ENCODE results near the gene ST7. TPM values are rescaled to one million over a fixed set of nuclear protein-coding genes. Genes with fewer than 3 reads are reported as not detected.

The ST7 gene
- total and polyA plus RNA-seq, 2 donors (not counting 3 experiments of a cell fraction or from before 2014, with no cell fraction given): 18.6 to 24.9 TPM

DNA sequence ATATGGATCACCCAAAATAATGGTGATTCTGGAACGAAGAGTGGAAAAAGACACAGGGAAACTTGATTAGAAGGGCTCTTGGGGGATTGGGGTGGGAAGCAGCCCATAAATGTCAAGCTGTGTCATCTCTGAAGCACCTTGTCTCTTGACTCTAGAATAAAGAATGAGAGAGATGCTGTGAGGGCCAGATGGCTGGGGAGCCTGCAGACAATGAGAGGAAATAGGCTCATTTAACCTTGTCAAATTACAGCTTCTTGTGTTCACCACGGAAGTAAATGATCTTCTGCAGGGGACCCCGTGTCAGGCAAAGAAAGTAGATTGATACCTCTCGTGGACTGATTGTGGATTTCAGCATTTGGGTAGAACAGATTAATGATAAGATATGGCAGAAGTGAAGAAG, 159.3 kb downstream of the ST7 start:
- Histone ChIP-seq H3K9me3 (replicated peaks; ENCODE audit: control insufficient read depth, insufficient read depth, low read length) (no peaks in the 10 kb centered on the region), H3K79me2 (ENCODE audit: control insufficient read depth, insufficient read depth, low read length) (no peaks in the 10 kb centered on the region), H3K4me1 (ENCODE audit: control insufficient read depth, extremely low read depth, insufficient read depth, low read length) (peaks cover 12% of the 10 kb centered on the region), H3K27me3 (ENCODE audit: control insufficient read depth in 2 of 2, insufficient read depth in 2 of 2, low read length in 2 of 2) (no peaks in the 10 kb centered on the region), H3K9me1 (replicated peaks; ENCODE audit: control insufficient read depth, extremely low read depth, insufficient read depth, low read length) (no peaks in the 10 kb centered on the region), H2AFZ (ENCODE audit: low read depth, low read length) (no peak overlapping the region), H3K36me3 (ENCODE audit: control insufficient read depth in 2 of 2, extremely low read depth in 1 of 2, insufficient read depth in 2 of 2, low read length in 2 of 2) (no peaks in the 10 kb centered on the region), H3K27ac (ENCODE audit: insufficient read depth, low read depth, low read length) (no peak overlapping the region), H3K4me2 (ENCODE audit: insufficient read depth, low read length) (no peak overlapping the region), H3K9ac (replicated peaks; ENCODE audit: extremely low read depth, insufficient read depth, low read length) (no peak overlapping the region), H4K20me1 (replicated peaks; ENCODE audit: control insufficient read depth, extremely low read depth, insufficient read depth, low read length) (no peaks in the 10 kb centered on the region), H3K4me3 (replicated peaks in 1 of 3; ENCODE audit: insufficient read depth in 1 of 3, low read depth in 1 of 3, low read length in 3 of 3) (no peak overlapping the region)
- no TSS peak for BruUV-seq (replicated peaks)
- dilution Hi-C loops (cut with MboI; ENCODE audit: extremely low pct_ligation_motif_present, low sequenced_read_pairs) (no loop called here), intact Hi-C loops (cut with micrococcal nuclease) (no loop called here)
- CTCF ChIA-PET: interaction anchor here (1.0 kb wide), 1 partner anchor 124 kb away, joined by 6 read pairs; no protein-coding TSS in a partner anchor
- no peak for FAIRE-seq
- TF ChIP-seq POLR2A (IDR thresholded peaks at IDR 0.05; ENCODE audit: low read depth, low read length) (no peak), MYC (IDR thresholded peaks at IDR 0.05; ENCODE audit: low read depth, low read length) (no peak)
- DNase-seq (ENCODE audit: low read depth, low spot score): no peak
- POLR2A ChIA-PET: no interaction called here

DNA sequence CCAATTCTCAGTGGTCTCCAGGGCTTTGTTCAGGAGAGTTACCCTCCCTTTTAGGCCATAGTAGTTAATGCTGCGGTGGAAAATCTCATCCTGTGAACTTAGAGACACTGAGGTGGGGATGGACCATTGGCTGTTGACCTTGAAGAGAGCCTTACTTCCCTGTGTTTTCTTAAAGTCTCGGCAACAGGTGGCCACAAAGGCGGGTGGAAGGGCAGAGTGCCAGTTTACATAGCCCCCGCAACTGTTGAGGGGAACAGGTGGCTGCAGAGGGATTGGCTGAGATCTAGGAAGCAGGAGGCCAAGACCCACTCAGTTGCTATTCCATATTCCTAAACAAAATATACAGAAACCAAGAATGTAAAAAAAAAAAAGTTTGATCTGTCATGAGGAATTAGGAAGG, 160.6 kb downstream of the ST7 start:
- FAIRE-seq (no peak), DNase-seq (ENCODE audit: low read depth, low spot score) (no peak)
- CTCF ChIA-PET: interaction anchor here (1.4 to 2.2 kb wide), 3 partner anchors 14 to 129 kb away, joined by 7 to 13 read pairs (median 11); no protein-coding TSS in a partner anchor
- Histone ChIP-seq H3K4me2 (ENCODE audit: insufficient read depth, low read length) (no peak overlapping the region), H3K9me1 (replicated peaks; ENCODE audit: control insufficient read depth, extremely low read depth, insufficient read depth, low read length) (no peaks in the 10 kb centered on the region), H4K20me1 (replicated peaks; ENCODE audit: control insufficient read depth, extremely low read depth, insufficient read depth, low read length) (no peaks in the 10 kb centered on the region), H3K9me3 (replicated peaks; ENCODE audit: control insufficient read depth, insufficient read depth, low read length) (no peaks in the 10 kb centered on the region), H3K4me3 (replicated peaks in 1 of 3; ENCODE audit: insufficient read depth in 1 of 3, low read depth in 1 of 3, low read length in 3 of 3) (no peak overlapping the region), H3K9ac (replicated peaks; ENCODE audit: extremely low read depth, insufficient read depth, low read length) (no peak overlapping the region), H3K36me3 (ENCODE audit: control insufficient read depth in 2 of 2, extremely low read depth in 1 of 2, insufficient read depth in 2 of 2, low read length in 2 of 2) (no peaks in the 10 kb centered on the region), H3K27ac (ENCODE audit: insufficient read depth, low read depth, low read length) (no peak overlapping the region), H3K79me2 (ENCODE audit: control insufficient read depth, insufficient read depth, low read length) (no peaks in the 10 kb centered on the region), H3K4me1 (ENCODE audit: control insufficient read depth, extremely low read depth, insufficient read depth, low read length) (peaks cover 19% of the 10 kb centered on the region), H3K27me3 (ENCODE audit: control insufficient read depth in 2 of 2, insufficient read depth in 2 of 2, low read length in 2 of 2) (no peaks in the 10 kb centered on the region), H2AFZ (ENCODE audit: low read depth, low read length) (no peak overlapping the region)
- dilution Hi-C loops (cut with MboI; ENCODE audit: extremely low pct_ligation_motif_present, low sequenced_read_pairs) (no loop called here), intact Hi-C loops (cut with micrococcal nuclease) (no loop called here)
- BruUV-seq (replicated peaks): no TSS peak
- POLR2A ChIA-PET: no interaction called here
- TF ChIP-seq MAX (IDR thresholded peaks at IDR 0.05; ENCODE audit: insufficient read depth, insufficient read length) (no peak), FOS (IDR thresholded peaks at IDR 0.05; ENCODE audit: borderline replicate concordance, insufficient read depth, low read length) (no peak), GATA2 (IDR thresholded peaks at IDR 0.05; ENCODE audit: insufficient read depth, insufficient read length, low read depth, low read length) (no peak), EZH2 (IDR thresholded peaks at IDR 0.05; ENCODE audit: borderline replicate concordance, low read depth, low read length, severe bottlenecking) (no peak), JUN (IDR thresholded peaks at IDR 0.05; ENCODE audit: borderline replicate concordance, insufficient read depth, insufficient read length, low read depth) (no peak), MYC (IDR thresholded peaks at IDR 0.05; ENCODE audit: low read depth, low read length) (no peak), POLR2A (IDR thresholded peaks at IDR 0.05; ENCODE audit: low read depth, low read length) (no peak), POLR2AphosphoS5 (IDR thresholded peaks at IDR 0.05; ENCODE audit: insufficient read depth, low read depth, low read length) (no peak)
- TF ChIP-seq, protein P1, sequence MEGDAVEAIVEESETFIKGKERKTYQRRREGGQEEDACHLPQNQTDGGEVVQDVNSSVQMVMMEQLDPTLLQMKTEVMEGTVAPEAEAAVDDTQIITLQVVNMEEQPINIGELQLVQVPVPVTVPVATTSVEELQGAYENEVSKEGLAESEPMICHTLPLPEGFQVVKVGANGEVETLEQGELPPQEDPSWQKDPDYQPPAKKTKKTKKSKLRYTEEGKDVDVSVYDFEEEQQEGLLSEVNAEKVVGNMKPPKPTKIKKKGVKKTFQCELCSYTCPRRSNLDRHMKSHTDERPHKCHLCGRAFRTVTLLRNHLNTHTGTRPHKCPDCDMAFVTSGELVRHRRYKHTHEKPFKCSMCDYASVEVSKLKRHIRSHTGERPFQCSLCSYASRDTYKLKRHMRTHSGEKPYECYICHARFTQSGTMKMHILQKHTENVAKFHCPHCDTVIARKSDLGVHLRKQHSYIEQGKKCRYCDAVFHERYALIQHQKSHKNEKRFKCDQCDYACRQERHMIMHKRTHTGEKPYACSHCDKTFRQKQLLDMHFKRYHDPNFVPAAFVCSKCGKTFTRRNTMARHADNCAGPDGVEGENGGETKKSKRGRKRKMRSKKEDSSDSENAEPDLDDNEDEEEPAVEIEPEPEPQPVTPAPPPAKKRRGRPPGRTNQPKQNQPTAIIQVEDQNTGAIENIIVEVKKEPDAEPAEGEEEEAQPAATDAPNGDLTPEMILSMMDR (IDR thresholded peaks at IDR 0.05; ENCODE audit: extremely low read depth in 1 of 2, insufficient read depth in 1 of 2, low read depth in 1 of 2, low read length in 2 of 2): no peak

All from endothelial cell of umbilical vein (primary cell).